Neural cell (in vitro differentiated cells): ENCODE data around the gene PHF21B. TPM values are rescaled to one million over a fixed set of nuclear protein-coding genes. Genes with fewer than 3 reads are reported as not detected.

Source experiments
- H2AFZ ChIP-seq: fragments of 200-600, 300-800 bp; sonication (generic), shearing (Covaris generic); 2 replicates; pipeline ENCODE4 v1.6.0; 2014; ENCODE audit warnings: low read depth, mild to moderate bottlenecking, antibody characterized with exemption, low read length, moderate library complexity
- H3F3A ChIP-seq: fragments of 200-600 bp; shearing (Covaris generic); 2 replicates; pipeline ENCODE4 v1.6.1; 2016; ENCODE audit warnings: mild to moderate bottlenecking, moderate library complexity, mixed read lengths, antibody characterized with exemption, low read length; ENCODE audit not compliant: insufficient read depth, poor library complexity, severe bottlenecking
- H3K27ac ChIP-seq: fragments of 200-600, 300-800 bp; sonication (generic), shearing (Covaris generic); 2 replicates; pipeline ENCODE4 v1.5.1; 2014; ENCODE audit warnings: mild to moderate bottlenecking, low read length, moderate library complexity
- H3K27me3 ChIP-seq: fragments of 300-800, 200-600 bp; sonication (generic), shearing (Covaris generic); 2 replicates; pipeline ENCODE4 v1.6.0; 2014; ENCODE audit warnings: mild to moderate bottlenecking, low read depth, low read length, moderate library complexity; ENCODE audit not compliant: insufficient read depth
- H3K36me3 ChIP-seq: fragments of 300-800, 200-600 bp; sonication (generic), shearing (Covaris generic); 2 replicates; pipeline ENCODE4 v1.5.1; 2014; ENCODE audit warnings: mild to moderate bottlenecking, antibody characterized with exemption, low read length, moderate library complexity; ENCODE audit not compliant: insufficient read depth
- H3K4me2 ChIP-seq: fragments of 300-800, 200-600 bp; sonication (generic), shearing (Covaris generic); 2 replicates; pipeline ENCODE4 v1.6.0; 2014; ENCODE audit warnings: mild to moderate bottlenecking, low read length
- H3K4me3 ChIP-seq: fragments of 300-800, 200-600 bp; sonication (generic), shearing (Covaris generic); 2 replicates; pipeline ENCODE4 v1.5.1; 2014; ENCODE audit warnings: mild to moderate bottlenecking, low read length, moderate library complexity
- H3K79me2 ChIP-seq: fragments of 200-600 bp; shearing (Covaris generic); replicated peaks from 2 replicates; pipeline ENCODE4 v1.6.0; 2014; ENCODE audit warnings: mild to moderate bottlenecking, low read length, moderate library complexity; ENCODE audit not compliant: insufficient read depth
- H3K9ac ChIP-seq: fragments of 300-800, 200-600 bp; sonication (generic), shearing (Covaris generic); 2 replicates; pipeline ENCODE4 v1.6.1; 2016; ENCODE audit warnings: mild to moderate bottlenecking, low read length, mixed read lengths
- H3K9me2 ChIP-seq: fragments of 200-600 bp; shearing (Covaris generic); 2 replicates; pipeline ENCODE4 v1.6.1; 2016; ENCODE audit warnings: mild to moderate bottlenecking, low read length, mixed read lengths; ENCODE audit not compliant: insufficient read depth
- H3K9me3 ChIP-seq: fragments of 200-600, 300-800 bp; sonication (generic), shearing (Covaris generic); 2 replicates; pipeline ENCODE4 v1.6.1; 2016; ENCODE audit warnings: mild to moderate bottlenecking, mixed run types, low read length, moderate library complexity, mixed read lengths
- H4K20me1 ChIP-seq: fragments of 200-600 bp; shearing (Covaris generic); 2 replicates; pipeline ENCODE4 v1.6.1; 2016; ENCODE audit warnings: mild to moderate bottlenecking, mixed run types; ENCODE audit not compliant: insufficient read depth
- EP300 ChIP-seq: fragments of 450-650 bp; conservative IDR thresholded peaks from 2 replicates; pipeline ENCODE4 v1.6.1; 2014; ENCODE audit warnings: antibody characterized with exemption, mild to moderate bottlenecking, moderate library complexity; ENCODE audit not compliant: poor library complexity, severe bottlenecking
- EZH2 ChIP-seq: fragments of 200-600, 300-800 bp; shearing (Covaris generic), sonication (generic); IDR thresholded peaks from 2 replicates; pipeline ENCODE4 v1.6.1; 2014; ENCODE audit warnings: antibody characterized with exemption, low read length, borderline replicate concordance, mild to moderate bottlenecking; ENCODE audit not compliant: insufficient read depth, poor library complexity, severe bottlenecking
- MXI1 ChIP-seq: fragments of 450-650 bp; conservative IDR thresholded peaks from 2 replicates; pipeline ENCODE4 v1.6.1; 2014; ENCODE audit warnings: antibody characterized with exemption, mild to moderate bottlenecking; ENCODE audit not compliant: poor library complexity, severe bottlenecking
- RAD21 ChIP-seq: fragments of 450-650 bp; conservative IDR thresholded peaks from 2 replicates; pipeline ENCODE4 v1.6.1; 2014; ENCODE audit warnings: antibody characterized with exemption, mild to moderate bottlenecking, moderate library complexity
- SMC3 ChIP-seq: fragments of 450-650 bp; conservative IDR thresholded peaks from 2 replicates; pipeline ENCODE4 v1.6.1; 2014; ENCODE audit warnings: antibody characterized with exemption, mild to moderate bottlenecking, moderate library complexity; ENCODE audit not compliant: poor library complexity
- TAF1 ChIP-seq: IDR thresholded peaks from 2 replicates; pipeline ENCODE4 v1.6.1; 2012; ENCODE audit warnings: low read depth
- polyA plus RNA-seq: library from polyadenylated mRNA; depleted of rRNA; stranded (reverse); fragments of >200 nt; gene quantifications from 2 replicates; pipeline ENCODE4 v1.2.3, GENCODE V29; 2014
- TF ChIP-seq, protein P1 (sequence below): fragments of 450-650 bp; IDR thresholded peaks from 2 replicates; pipeline ENCODE4 v1.5.1; 2014; ENCODE audit warnings: antibody characterized with exemption, mild to moderate bottlenecking, moderate library complexity; ENCODE audit not compliant: poor library complexity, severe bottlenecking
- TF ChIP-seq, protein P2 (sequence below): IDR thresholded peaks from 2 replicates; pipeline ENCODE4 v1.6.1; 2012; ENCODE audit warnings: borderline replicate concordance

The PHF21B gene
- polyA plus RNA-seq, 1 donor from 2014 or later = 49.5 TPM

DNA sequence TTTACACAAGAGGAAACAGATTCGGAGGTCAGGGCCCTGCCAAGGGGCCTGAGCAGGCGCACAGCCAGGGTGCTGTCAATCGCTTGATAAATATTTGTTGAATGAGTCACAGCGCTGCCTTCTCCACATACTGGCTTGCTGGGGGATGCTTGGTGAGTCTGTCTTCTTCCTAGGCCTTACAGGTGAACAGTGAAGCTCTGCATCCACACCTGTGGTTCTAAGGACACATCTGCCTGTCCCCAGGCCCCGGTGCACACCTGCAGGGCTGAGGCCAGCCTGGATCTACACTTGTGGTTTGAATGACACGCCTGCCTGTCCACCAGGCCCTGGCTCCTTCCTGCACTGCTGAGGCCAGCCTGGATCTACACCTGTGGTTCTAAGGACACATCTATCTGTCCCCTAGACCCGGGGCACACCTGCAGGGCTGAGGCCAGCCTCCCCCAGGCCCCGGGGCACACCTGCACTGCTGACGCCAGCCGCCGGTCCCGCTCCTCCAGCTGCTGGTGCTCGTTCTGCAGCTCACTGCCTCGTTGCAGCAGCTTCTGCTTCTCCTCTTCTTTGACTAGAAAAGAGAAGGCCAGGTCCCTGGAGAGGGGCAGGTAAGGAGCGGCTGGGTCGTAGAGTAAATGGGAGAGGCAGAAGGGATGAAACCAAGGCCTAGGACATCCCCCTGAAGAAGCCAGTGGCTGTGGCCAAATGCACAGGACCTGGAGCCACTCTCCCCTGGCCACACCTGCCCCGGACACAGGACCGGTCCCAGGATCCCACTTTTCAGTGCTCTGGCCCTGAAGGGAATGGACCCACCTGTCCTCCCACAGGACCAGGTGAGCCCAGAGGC, 124.6 kb downstream of the PHF21B start:
- Histone ChIP-seq H3K9ac (no peak overlapping the region), H3K9me3 (no peaks in the 10 kb centered on the region), H3K79me2 (no peaks in the 10 kb centered on the region), H3K27ac (no peak overlapping the region), H3K4me3 (no peak overlapping the region), H3K9me2 (no peaks in the 10 kb centered on the region), H4K20me1 (no peaks in the 10 kb centered on the region), H3K4me2 (no peak overlapping the region), H2AFZ (no peak overlapping the region), H3K27me3 (no peaks in the 10 kb centered on the region), H3K36me3 (no peaks in the 10 kb centered on the region), H3F3A (no peaks in the 10 kb centered on the region)
- TF ChIP-seq TAF1 (no peak), EP300 (no peak), MXI1 (no peak), RAD21 (no peak), SMC3 (no peak)
- TF ChIP-seq, protein P1, sequence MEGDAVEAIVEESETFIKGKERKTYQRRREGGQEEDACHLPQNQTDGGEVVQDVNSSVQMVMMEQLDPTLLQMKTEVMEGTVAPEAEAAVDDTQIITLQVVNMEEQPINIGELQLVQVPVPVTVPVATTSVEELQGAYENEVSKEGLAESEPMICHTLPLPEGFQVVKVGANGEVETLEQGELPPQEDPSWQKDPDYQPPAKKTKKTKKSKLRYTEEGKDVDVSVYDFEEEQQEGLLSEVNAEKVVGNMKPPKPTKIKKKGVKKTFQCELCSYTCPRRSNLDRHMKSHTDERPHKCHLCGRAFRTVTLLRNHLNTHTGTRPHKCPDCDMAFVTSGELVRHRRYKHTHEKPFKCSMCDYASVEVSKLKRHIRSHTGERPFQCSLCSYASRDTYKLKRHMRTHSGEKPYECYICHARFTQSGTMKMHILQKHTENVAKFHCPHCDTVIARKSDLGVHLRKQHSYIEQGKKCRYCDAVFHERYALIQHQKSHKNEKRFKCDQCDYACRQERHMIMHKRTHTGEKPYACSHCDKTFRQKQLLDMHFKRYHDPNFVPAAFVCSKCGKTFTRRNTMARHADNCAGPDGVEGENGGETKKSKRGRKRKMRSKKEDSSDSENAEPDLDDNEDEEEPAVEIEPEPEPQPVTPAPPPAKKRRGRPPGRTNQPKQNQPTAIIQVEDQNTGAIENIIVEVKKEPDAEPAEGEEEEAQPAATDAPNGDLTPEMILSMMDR = no peak
- TF ChIP-seq, protein P2, sequence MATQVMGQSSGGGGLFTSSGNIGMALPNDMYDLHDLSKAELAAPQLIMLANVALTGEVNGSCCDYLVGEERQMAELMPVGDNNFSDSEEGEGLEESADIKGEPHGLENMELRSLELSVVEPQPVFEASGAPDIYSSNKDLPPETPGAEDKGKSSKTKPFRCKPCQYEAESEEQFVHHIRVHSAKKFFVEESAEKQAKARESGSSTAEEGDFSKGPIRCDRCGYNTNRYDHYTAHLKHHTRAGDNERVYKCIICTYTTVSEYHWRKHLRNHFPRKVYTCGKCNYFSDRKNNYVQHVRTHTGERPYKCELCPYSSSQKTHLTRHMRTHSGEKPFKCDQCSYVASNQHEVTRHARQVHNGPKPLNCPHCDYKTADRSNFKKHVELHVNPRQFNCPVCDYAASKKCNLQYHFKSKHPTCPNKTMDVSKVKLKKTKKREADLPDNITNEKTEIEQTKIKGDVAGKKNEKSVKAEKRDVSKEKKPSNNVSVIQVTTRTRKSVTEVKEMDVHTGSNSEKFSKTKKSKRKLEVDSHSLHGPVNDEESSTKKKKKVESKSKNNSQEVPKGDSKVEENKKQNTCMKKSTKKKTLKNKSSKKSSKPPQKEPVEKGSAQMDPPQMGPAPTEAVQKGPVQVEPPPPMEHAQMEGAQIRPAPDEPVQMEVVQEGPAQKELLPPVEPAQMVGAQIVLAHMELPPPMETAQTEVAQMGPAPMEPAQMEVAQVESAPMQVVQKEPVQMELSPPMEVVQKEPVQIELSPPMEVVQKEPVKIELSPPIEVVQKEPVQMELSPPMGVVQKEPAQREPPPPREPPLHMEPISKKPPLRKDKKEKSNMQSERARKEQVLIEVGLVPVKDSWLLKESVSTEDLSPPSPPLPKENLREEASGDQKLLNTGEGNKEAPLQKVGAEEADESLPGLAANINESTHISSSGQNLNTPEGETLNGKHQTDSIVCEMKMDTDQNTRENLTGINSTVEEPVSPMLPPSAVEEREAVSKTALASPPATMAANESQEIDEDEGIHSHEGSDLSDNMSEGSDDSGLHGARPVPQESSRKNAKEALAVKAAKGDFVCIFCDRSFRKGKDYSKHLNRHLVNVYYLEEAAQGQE = no peak

DNA sequence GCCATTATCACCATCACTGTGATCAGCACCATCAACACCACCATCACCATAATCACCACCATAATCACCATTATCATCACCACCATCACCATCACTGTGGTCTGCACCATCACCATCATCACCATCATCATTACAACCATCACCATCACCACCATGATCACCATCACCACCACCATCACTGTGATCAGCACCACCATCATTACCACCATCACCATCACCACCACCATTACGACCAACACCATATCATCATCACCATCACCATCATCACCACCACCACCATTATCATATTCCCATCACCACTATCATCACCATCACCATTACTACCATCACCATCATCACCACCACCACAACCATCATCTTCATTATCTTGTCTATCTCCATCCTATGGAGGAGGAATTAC, 125.2 kb downstream of the PHF21B start:
- no peak overlapping the region for H3K27ac ChIP-seq
- TF ChIP-seq TAF1 = no peak
- no peak for TF ChIP-seq EZH2
- TF ChIP-seq SMC3 = no peak
- H3K36me3 ChIP-seq = no peaks in the 10 kb centered on the region
- no peaks in the 10 kb centered on the region for H3K9me3 ChIP-seq
- H3K79me2 ChIP-seq = no peaks in the 10 kb centered on the region
- no peaks in the 10 kb centered on the region for H3F3A ChIP-seq
- H3K9ac ChIP-seq = no peak overlapping the region
- H4K20me1 ChIP-seq = no peaks in the 10 kb centered on the region
- no peak overlapping the region for H3K4me3 ChIP-seq
- H2AFZ ChIP-seq = no peak overlapping the region
- no peaks in the 10 kb centered on the region for H3K27me3 ChIP-seq
- H3K4me2 ChIP-seq = no peak overlapping the region
- H3K9me2 ChIP-seq = no peaks in the 10 kb centered on the region
